Body of pancreas (tissue), 4 donors: ENCODE measurements around the gene FGG.

Experiments
- POLR2A ChIP-seq, 3 donors: fragments of 450-650 bp; IDR thresholded peaks; one replicate each; pipeline ENCODE4 v1.6.1; 2016; ENCODE audit warnings: antibody characterized with exemption in 3 of 3, mild to moderate bottlenecking in 2 of 3
- TF ChIP-seq, protein P1 (sequence below), 7 experiments: fragments of 450-650 bp in 4 of 7; fragments of 200-600 bp in 3 of 7; sonication (generic) in 3 of 7; IDR thresholded peaks; one replicate each; pipeline ENCODE4 v1.5.1; 2016 to 2019; ENCODE audit warnings: antibody characterized with exemption in 7 of 7

DNA sequence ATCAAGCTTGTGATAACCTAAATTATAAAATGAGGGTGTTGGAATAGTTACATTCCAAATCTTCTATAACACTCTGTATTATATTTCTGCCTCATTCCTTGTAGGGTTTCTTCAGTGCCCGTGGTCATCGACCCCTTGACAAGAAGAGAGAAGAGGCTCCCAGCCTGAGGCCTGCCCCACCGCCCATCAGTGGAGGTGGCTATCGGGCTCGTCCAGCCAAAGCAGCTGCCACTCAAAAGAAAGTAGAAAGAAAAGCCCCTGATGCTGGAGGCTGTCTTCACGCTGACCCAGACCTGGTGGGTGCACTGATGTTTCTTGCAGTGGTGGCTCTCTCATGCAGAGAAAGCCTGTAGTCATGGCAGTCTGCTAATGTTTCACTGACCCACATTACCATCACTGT is 46.8 kb downstream of the FGG start:
- TF ChIP-seq POLR2A (IDR thresholded peaks at IDR 0.05): no peak
- TF ChIP-seq, protein P1, sequence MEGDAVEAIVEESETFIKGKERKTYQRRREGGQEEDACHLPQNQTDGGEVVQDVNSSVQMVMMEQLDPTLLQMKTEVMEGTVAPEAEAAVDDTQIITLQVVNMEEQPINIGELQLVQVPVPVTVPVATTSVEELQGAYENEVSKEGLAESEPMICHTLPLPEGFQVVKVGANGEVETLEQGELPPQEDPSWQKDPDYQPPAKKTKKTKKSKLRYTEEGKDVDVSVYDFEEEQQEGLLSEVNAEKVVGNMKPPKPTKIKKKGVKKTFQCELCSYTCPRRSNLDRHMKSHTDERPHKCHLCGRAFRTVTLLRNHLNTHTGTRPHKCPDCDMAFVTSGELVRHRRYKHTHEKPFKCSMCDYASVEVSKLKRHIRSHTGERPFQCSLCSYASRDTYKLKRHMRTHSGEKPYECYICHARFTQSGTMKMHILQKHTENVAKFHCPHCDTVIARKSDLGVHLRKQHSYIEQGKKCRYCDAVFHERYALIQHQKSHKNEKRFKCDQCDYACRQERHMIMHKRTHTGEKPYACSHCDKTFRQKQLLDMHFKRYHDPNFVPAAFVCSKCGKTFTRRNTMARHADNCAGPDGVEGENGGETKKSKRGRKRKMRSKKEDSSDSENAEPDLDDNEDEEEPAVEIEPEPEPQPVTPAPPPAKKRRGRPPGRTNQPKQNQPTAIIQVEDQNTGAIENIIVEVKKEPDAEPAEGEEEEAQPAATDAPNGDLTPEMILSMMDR (IDR thresholded peaks at IDR 0.05): no peak
